T-cell (primary cell): ENCODE results near the gene MEN1. TPM values are rescaled to one million over a fixed set of nuclear protein-coding genes. Genes with fewer than 3 reads are reported as not detected.
A peak's percentile ranks its signal among the peaks of the same experiment; 100 is the strongest.

Experiments used
- ATAC-seq, 4 experiments: fragments of 200-7000 bp in 3 of 4; fragments of 150-1000 bp in 1 of 4; cut with Tn5 transposase; replicated peaks in 1 of 4; 1 replicate in 3 of 4; 2 replicates in 1 of 4; pipeline ENCODE4 v1.10.0; 2021; ENCODE audit warnings: moderate library complexity in 3 of 4, mild to moderate bottlenecking in 2 of 4, moderate number of reproducible peaks in 1 of 4
- CTCF ChIA-PET, 2 donors: fragments of 300-600 bp; sonication (Branson Sonifier 250); formaldehyde crosslinking; loops; one replicate each; lab custom pipeline; 2022; ENCODE audit warnings: antibody characterized with exemption in 2 of 2; lab: Charles Lee
- POLR2A ChIA-PET, 2 donors: fragments of 300-600 bp; sonication (Branson Sonifier 250); formaldehyde crosslinking; loops; one replicate each; lab custom pipeline; 2022; ENCODE audit warnings: antibody characterized with exemption in 2 of 2; lab: Charles Lee
- DNase-seq, 35 experiments: peaks; one replicate each; pipeline versions ENCODE4 v3.0.0 to v3.0.0-alpha.2; 2013 to 2023
- H3K27ac ChIP-seq: one replicate; pipeline ENCODE4 v1.5.1; 2013; ENCODE audit warnings: low read length
- H3K27me3 ChIP-seq, 2 experiments: replicated peaks in 1 of 2; 1 replicate in 1 of 2; 2 replicates in 1 of 2; pipeline versions ENCODE4 v1.6.1 to v1.7.0; 2013; ENCODE audit warnings: low read length in 1 of 2, mixed read lengths in 1 of 2; ENCODE audit not compliant: control insufficient read depth in 2 of 2, insufficient read depth in 2 of 2; ENCODE audit errors: extremely low read depth in 1 of 2
- H3K36me3 ChIP-seq, 2 donors: 1 replicate in 1 of 2; 2 replicates in 1 of 2; pipeline versions ENCODE4 v1.6.1 to v1.7.0; 2013; ENCODE audit warnings: low read length in 1 of 2; ENCODE audit not compliant: control insufficient read depth in 2 of 2, insufficient read depth in 1 of 2; ENCODE audit errors: extremely low read depth in 1 of 2
- H3K4me1 ChIP-seq, 2 experiments: 1 replicate in 1 of 2; 2 replicates in 1 of 2; pipeline versions ENCODE4 v1.6.1 to v1.7.0; 2013; ENCODE audit warnings: low read length in 2 of 2, mixed read lengths in 1 of 2; ENCODE audit not compliant: insufficient read depth in 2 of 2, control insufficient read depth in 1 of 2; ENCODE audit errors: extremely low read depth in 1 of 2
- H3K4me3 ChIP-seq, 2 donors: 1 replicate in 1 of 2; 2 replicates in 1 of 2; pipeline versions ENCODE4 v1.5.1 to v1.7.0; 2013; ENCODE audit warnings: mild to moderate bottlenecking in 2 of 2, low read length in 1 of 2, moderate library complexity in 1 of 2; ENCODE audit not compliant: control insufficient read depth in 1 of 2; ENCODE audit errors: extremely low read depth in 1 of 2
- H3K9me3 ChIP-seq: 2 replicates; pipeline ENCODE4 v1.7.0; 2013
- H3K27ac Mint-ChIP-seq, 2 donors: one replicate each; pipeline ENCODE4 v1.8.0; 2020 to 2021; ENCODE audit warnings: mild to moderate bottlenecking in 2 of 2, mixed read lengths in 2 of 2
- H3K27me3 Mint-ChIP-seq, 2 donors: one replicate each; pipeline ENCODE4 v1.8.0; 2021 to 2022; ENCODE audit warnings: mixed read lengths in 2 of 2
- H3K36me3 Mint-ChIP-seq: one replicate; pipeline ENCODE4 v1.8.0; 2021; ENCODE audit warnings: mixed read lengths
- H3K4me1 Mint-ChIP-seq, 3 donors: one replicate each; pipeline ENCODE4 v1.8.0; 2020 to 2022; ENCODE audit warnings: mixed read lengths in 3 of 3, mild to moderate bottlenecking in 1 of 3
- H3K4me3 Mint-ChIP-seq, 3 donors: one replicate each; pipeline ENCODE4 v1.8.0; 2020 to 2022; ENCODE audit warnings: mild to moderate bottlenecking in 3 of 3, mixed read lengths in 3 of 3, moderate library complexity in 3 of 3
- H3K9me3 Mint-ChIP-seq, 3 donors: one replicate each; pipeline ENCODE4 v1.8.0; 2020 to 2022; ENCODE audit warnings: mixed read lengths in 3 of 3
- WGBS: methylation state at CpG from one replicate; pipeline ENCODE4 v1.1.5; 2013; ENCODE audit warnings: missing lambda C conversion rate; ENCODE audit not compliant: insufficient coverage; 5-methylcytosine and 5-hydroxymethylcytosine counted together
- total RNA-seq, 35 experiments: library from RNA in 6 of 35; stranded (reverse) in 6 of 35; fragments of 120-200 nt in 1 of 35; gene quantifications; one replicate each; pipeline versions ENCODE4 v1.2.1 to v1.2.4 and lab custom pipeline; 2013 to 2026

MEN1 gene
- total RNA-seq, 5 donors from 2014 or later (not counting 1 experiment from before 2014, with no cell fraction given), result 31.7 to 62.0 (median 49.6) TPM

- Mint-ChIP-seq H3K27me3 (no peaks in the 10 kb centered on the region), H3K4me1 (peaks cover 81 to 85% (median 82%) of the 10 kb centered on the region in 3 donors), H3K9me3 (no peaks in the 10 kb centered on the region), H3K36me3 (peaks cover 58% of the 10 kb centered on the region), H3K4me3 (peak overlapping the region; percentile 85 to 93 (median 91)), H3K27ac (peak overlapping the region; percentile 92 to 93)
- ChIA-PET POLR2A (interaction anchor here (0.8 to 2.1 kb wide), 4 partner anchors 8 to 15 kb away, joined by 4 to 11 read pairs (median 6); no protein-coding TSS in a partner anchor), CTCF (interaction anchor here (0.7 to 1.4 kb wide), 4 partner anchors 10 to 1095 kb away, joined by 3 to 6 read pairs (median 4); no protein-coding TSS in a partner anchor)
- Histone ChIP-seq H3K27ac (peak overlapping the region; percentile 69), H3K36me3 (peaks cover 15 to 60% of the 10 kb centered on the region in 2 donors), H3K4me1 (peaks cover 59 to 62% of the 10 kb centered on the region in 2 experiments), H3K4me3 (peak overlapping the region; percentile 66 to 93), H3K9me3 (no peaks in the 10 kb centered on the region), H3K27me3 (no peaks in the 10 kb centered on the region)
- WGBS, result 80% methylated on average over 1 of the region's 6 CpGs
- DNase-seq, result no peak
- ATAC-seq, result no peak
Observed at GRCh38 chr11:64776425-64776824, 33.9 kb downstream of the MEN1 start.

GRCh38 chr11:64774144-64774543 is 36.2 kb downstream of the MEN1 start:
- ATAC-seq (no peak), DNase-seq (no peak)
- peaks cover 79% of the 10 kb centered on the region for H3K36me3 Mint-ChIP-seq
- Histone ChIP-seq H3K27ac (no peak overlapping the region), H3K4me3 (no peak overlapping the region), H3K27me3 (no peaks in the 10 kb centered on the region), H3K9me3 (no peaks in the 10 kb centered on the region), H3K4me1 (peaks cover 50 to 66% of the 10 kb centered on the region in 2 experiments), H3K36me3 (peaks cover 15 to 83% of the 10 kb centered on the region in 2 donors)
- ChIA-PET CTCF (interaction anchor here in 1 of 2 donors (1.1 to 1.5 kb wide), 3 partner anchors 12 to 30 kb away, joined by 3 to 5 read pairs (median 3); partner anchors contain the start of gene RASGRP2), POLR2A (interaction anchor here in 1 of 2 donors (0.7 to 2.2 kb wide), 2 partner anchors 11 to 36 kb away, joined by 7 to 15 read pairs; no protein-coding TSS in a partner anchor)
- H3K4me1 Mint-ChIP-seq, result peaks cover 82 to 84% (median 83%) of the 10 kb centered on the region in 3 donors
- no peaks in the 10 kb centered on the region for H3K9me3 Mint-ChIP-seq
- WGBS, result 94% methylated on average over 2 of the region's 5 CpGs
- H3K4me3 Mint-ChIP-seq, result peak overlapping the region; percentile 31 to 93 (median 91)
- H3K27ac Mint-ChIP-seq, result peak overlapping the region in 1 of 2 donors; percentile 71
- no peaks in the 10 kb centered on the region for H3K27me3 Mint-ChIP-seq

- WGBS, result no CpG with 5 or more reads among the region's 3 CpGs
- POLR2A ChIA-PET, result interaction anchor here (0.7 to 2.2 kb wide), 5 partner anchors 9 to 339 kb away, joined by 3 to 15 read pairs (median 3); no protein-coding TSS in a partner anchor
- H3K27ac Mint-ChIP-seq, result peak overlapping the region; percentile 66 to 84
- Histone ChIP-seq H3K27ac (peak overlapping the region; percentile 37), H3K36me3 (peaks cover 15 to 99% of the 10 kb centered on the region in 2 donors), H3K27me3 (no peaks in the 10 kb centered on the region), H3K4me1 (peaks cover 63 to 80% of the 10 kb centered on the region in 2 experiments), H3K4me3 (no peak overlapping the region), H3K9me3 (no peaks in the 10 kb centered on the region)
- ATAC-seq, result no peak
- CTCF ChIA-PET, result interaction anchor here (0.7 to 2.3 kb wide), 6 partner anchors 9 to 1348 kb away, joined by 3 to 9 read pairs (median 4); partner anchors contain the start of gene RASGRP2 (in 1 of the 2)
- H3K36me3 Mint-ChIP-seq, result peaks cover 95% of the 10 kb centered on the region
- H3K4me3 Mint-ChIP-seq, result peak overlapping the region; percentile 39 to 93 (median 41)
- no peak for DNase-seq
- H3K27me3 Mint-ChIP-seq, result no peaks in the 10 kb centered on the region
- H3K4me1 Mint-ChIP-seq, result peaks cover 94 to 97% (median 97%) of the 10 kb centered on the region in 3 donors
- H3K9me3 Mint-ChIP-seq, result no peaks in the 10 kb centered on the region
Observed at GRCh38 chr11:64772303-64773018, 37.9 kb downstream of the MEN1 start.

GRCh38 chr11:64771861-64772260 is 38.5 kb downstream of the MEN1 start:
- no peaks in the 10 kb centered on the region for H3K27me3 Mint-ChIP-seq
- Histone ChIP-seq H3K4me3 (no peak overlapping the region), H3K36me3 (peaks cover 15 to 99% of the 10 kb centered on the region in 2 donors), H3K9me3 (no peaks in the 10 kb centered on the region), H3K27me3 (no peaks in the 10 kb centered on the region), H3K27ac (peak overlapping the region; percentile 37), H3K4me1 (peaks cover 65 to 80% of the 10 kb centered on the region in 2 experiments)
- H3K27ac Mint-ChIP-seq, result peak overlapping the region; percentile 66 to 84
- H3K4me3 Mint-ChIP-seq, result peak overlapping the region; percentile 39 to 93 (median 41)
- peaks cover 89% of the 10 kb centered on the region for H3K36me3 Mint-ChIP-seq
- no peak for ATAC-seq
- peaks cover 94 to 97% (median 97%) of the 10 kb centered on the region in 3 donors for H3K4me1 Mint-ChIP-seq
- ChIA-PET POLR2A (interaction anchor here (0.5 to 2.2 kb wide), 7 partner anchors 8 to 339 kb away, joined by 3 to 15 read pairs (median 3); no protein-coding TSS in a partner anchor), CTCF (interaction anchor here in 1 of 2 donors (0.7 to 2.3 kb wide), 4 partner anchors 8 to 1349 kb away, joined by 3 to 9 read pairs (median 4); no protein-coding TSS in a partner anchor)
- H3K9me3 Mint-ChIP-seq, result no peaks in the 10 kb centered on the region
- no CpG with 5 or more reads among the region's 2 CpGs for WGBS
- no peak for DNase-seq

GRCh38 chr11:64770120-64770519 is 40.2 kb downstream of the MEN1 start:
- peak overlapping the region; percentile 56 to 73 for H3K27ac Mint-ChIP-seq
- H3K4me1 ChIP-seq, result peaks cover 55 to 84% of the 10 kb centered on the region in 2 experiments
- no peak for DNase-seq

GRCh38 chr11:64769283-64769682 is 41.1 kb downstream of the MEN1 start:
- peaks cover 84% of the 10 kb centered on the region for H3K36me3 Mint-ChIP-seq

More at GRCh38 chr11:64770120-64770519, 40.2 kb downstream of the MEN1 start:
- ATAC-seq, result no peak
- Histone ChIP-seq H3K4me3 (no peak overlapping the region), H3K27me3 (no peaks in the 10 kb centered on the region), H3K27ac (peak overlapping the region; percentile 17), H3K36me3 (peaks cover 10 to 98% of the 10 kb centered on the region in 2 donors), H3K9me3 (no peaks in the 10 kb centered on the region)
- Mint-ChIP-seq H3K4me3 (no peak overlapping the region), H3K9me3 (no peaks in the 10 kb centered on the region), H3K27me3 (no peaks in the 10 kb centered on the region), H3K36me3 (peaks cover 82% of the 10 kb centered on the region), H3K4me1 (peaks cover 90 to 93% (median 92%) of the 10 kb centered on the region in 3 donors)
- WGBS, result 100% methylated on average over 5 of the region's 12 CpGs
- ChIA-PET CTCF (interaction anchor here in 1 of 2 donors (1.0 kb wide), 1 partner anchor 26 kb away, joined by 4 read pairs; the partner anchor contains the start of gene RASGRP2), POLR2A (no interaction called here)

More at GRCh38 chr11:64769283-64769682, 41.1 kb downstream of the MEN1 start:
- ChIA-PET POLR2A (interaction anchor here in 1 of 2 donors (1.0 kb wide), 1 partner anchor 10 kb away, joined by 3 read pairs; no protein-coding TSS in a partner anchor), CTCF (no interaction called here)
- Mint-ChIP-seq H3K9me3 (no peaks in the 10 kb centered on the region), H3K27me3 (no peaks in the 10 kb centered on the region), H3K27ac (peak overlapping the region; percentile 93 to 94), H3K4me1 (peaks cover 90 to 93% (median 92%) of the 10 kb centered on the region in 3 donors), H3K4me3 (peak overlapping the region in 2 of 3 donors; percentile 10 to 29)
- ATAC-seq (no peak), DNase-seq (no peak)
- Histone ChIP-seq H3K36me3 (peaks cover 8 to 97% of the 10 kb centered on the region in 2 donors), H3K27ac (peak overlapping the region; percentile 17), H3K9me3 (no peaks in the 10 kb centered on the region), H3K4me1 (peaks cover 59 to 85% of the 10 kb centered on the region in 2 experiments), H3K4me3 (no peak overlapping the region), H3K27me3 (no peaks in the 10 kb centered on the region)
- 96% methylated on average over 4 of the region's 6 CpGs for WGBS
